ENCODE measurements around the gene GARIN5A.
A peak's percentile ranks its signal among the peaks of the same experiment; 100 is the strongest.

Gene GARIN5A

DNA sequence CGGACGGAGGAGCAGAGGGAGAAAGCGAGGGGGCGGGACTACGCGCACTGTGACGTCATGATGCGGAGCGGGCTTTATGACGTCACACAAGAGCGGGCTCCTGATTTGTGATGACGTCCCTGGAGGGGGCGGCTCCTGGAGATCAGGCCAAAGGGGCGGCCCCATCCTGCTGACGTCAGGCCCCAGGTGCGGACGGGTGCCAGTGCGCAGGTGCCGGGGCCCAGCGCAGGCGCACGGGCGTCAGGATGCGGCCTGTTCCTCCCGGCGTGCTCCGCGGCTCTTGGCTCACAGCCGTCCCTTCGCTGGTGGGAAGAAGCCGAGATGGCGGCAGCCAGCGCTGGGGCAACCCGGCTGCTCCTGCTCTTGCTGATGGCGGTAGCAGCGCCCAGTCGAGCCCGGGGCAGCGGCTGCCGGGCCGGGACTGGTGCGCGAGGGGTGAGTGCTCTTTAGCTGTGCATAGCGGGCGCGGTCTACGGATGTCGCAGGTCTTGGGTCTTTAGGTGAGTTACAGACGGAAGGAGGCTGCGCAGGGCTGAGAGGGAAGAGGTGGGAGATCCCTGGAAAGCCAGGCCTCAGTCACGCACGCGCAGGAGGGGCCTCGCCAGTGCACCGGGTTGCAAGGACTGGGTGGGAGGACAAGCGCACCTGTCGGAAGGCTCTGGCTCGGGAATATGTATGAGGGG is at the start of gene GARIN5A, which contains the start of gene EMC10:
TSS of gene GARIN5A (minus strand) at position 625 of the 683 bp plus-strand sequence. CDS start at position 165, 460 bp downstream.
TSS of gene EMC10 (plus strand) at position 284 of the 683 bp plus-strand sequence. CDS start at position 322, 38 bp downstream.
- peak; percentile 71 to 89 (median 76) for DNase-seq

DNA sequence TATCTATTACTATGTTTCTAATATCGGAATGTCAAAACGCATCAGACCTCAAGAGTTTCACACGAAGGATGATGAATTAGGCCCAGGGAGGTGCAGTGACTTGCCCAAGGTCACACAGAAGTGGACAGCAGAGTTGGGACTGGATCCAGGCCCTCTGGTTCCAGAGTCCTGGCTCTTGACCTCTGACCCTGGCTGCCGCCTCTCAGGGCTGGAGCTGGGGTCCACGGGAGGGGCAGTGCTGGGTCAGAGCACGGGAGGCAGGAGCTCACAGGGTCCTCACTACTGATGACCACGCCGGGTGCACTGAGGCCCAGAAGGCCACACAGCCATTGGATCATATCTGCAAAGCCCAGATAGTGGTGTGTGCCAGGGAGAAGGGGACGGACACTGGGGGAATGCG is 46.2 kb upstream of the GARIN5A start:
- no peak for DNase-seq

DNA sequence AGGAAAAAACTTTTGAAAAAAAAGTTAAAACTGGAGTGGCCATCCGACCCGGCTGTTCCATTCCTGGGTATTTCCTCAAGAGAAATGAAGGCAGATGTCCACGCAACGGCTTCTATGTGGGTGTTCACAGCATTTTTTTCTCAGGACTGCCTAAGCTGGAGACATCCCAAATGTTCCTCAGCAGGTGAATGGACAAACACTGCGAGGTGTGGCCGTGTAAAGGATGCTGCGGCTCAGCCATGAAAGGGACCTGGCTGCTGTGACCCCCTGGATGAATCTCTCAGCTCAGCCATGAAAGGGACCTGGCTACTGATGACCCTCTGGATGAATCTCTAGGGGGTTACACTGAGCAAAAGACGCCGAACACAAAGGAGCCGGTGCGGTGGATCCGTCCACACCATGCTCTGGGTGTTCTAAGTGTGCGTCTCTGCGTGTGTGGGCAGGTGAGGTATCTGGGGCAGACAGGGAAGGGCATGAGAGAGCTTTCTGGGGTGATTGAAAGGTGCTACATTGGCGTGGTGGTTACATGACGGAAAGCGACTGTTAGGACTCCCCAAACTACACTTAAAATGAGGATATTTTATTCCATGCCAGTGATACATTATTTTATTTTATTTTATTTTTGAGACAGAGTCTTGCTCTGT is 44.3 kb upstream of the GARIN5A start:
- DNase-seq: no peak

DNA sequence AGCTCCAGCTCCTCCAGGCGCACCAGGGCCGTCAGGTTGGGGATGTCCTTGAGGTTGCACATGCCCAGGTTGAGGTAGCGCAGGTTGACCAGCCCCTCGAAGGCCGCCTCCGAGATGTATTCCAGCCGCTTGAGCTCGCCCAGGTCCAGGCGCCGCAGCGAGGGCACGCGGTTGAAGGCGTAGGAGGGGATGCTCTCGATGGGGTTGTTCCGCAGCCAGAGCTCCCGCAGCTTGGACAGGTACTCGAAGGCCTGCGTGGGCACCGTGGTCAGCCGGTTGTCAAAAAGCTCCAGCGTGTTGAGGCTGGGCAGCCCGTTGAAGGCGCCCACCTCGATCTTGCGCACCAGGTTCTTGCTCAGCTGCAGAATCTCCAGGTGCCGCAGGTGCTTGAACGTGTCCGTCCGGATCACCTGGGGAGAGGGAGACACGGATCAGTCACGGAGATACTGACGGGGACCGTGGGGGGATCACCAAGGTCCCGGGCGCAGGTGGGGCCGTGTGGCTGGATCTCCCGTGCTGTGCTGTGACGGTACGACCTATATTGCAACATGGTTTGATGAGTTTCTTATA is 42.4 kb upstream of the GARIN5A start:
- DNase-seq: no peak

DNA sequence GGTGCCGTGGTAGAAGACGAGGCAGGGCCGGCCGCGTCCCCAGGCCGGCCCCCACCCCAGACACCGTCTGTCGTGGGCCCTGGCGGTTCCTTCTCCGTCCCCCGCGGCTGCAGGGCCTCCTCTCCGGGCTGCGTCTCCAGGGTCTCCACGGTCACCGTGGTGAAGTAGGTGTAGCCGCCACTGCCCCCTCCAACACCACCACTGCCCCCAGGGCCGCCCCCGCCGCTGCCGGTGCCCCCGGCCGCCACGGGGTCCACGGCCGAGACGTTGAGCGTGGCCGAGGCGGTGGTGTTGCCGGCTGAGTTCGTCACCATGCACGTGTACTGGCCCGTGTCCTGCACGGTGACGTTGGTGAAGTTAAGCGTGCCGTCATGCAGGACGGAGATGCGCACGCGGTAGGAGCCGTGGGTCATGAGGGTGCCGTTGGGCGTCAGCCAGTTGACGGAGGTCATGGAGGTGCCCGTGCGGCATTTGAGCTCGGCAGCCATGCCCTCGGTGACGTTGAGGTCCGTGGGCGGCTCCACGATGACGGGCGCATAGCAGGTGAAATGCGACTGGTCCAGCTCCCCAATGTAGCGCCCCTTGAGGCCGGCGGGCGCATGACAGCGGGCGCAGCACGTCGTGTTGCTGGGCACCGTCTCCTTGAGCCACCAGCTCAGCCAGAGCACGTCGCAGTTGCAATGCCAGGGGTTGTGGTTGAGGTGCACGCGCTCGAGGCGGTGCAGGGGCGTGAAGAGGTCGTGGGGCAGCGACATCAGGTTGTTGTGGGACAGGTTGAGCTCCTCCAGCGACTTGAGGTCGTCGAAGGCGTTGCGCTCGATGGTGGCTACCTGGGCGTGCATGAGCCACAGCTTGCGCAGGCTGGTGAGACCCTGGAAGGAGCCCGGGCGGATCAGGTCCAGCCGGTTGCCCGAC is 41.7 kb upstream of the GARIN5A start:
- no peak for DNase-seq

DNA sequence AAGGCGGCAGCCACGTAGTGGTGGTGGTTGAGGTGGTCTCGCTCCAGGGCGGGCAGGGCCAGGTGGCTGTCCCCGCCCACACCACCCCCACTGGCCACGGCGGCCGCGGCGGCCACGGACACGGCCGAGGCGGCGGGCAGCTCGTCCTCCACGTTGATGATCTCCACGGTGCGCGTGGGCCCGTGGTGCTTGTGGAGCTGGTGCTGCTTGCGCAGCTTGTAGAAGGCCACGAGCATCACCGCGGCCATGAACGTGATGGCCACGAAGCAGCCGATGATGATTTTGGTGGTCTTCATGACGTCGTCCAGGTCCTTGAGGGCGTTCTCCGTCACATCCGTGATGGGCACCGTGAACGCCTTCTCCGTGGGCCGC is 41.0 kb upstream of the GARIN5A start:
- no peak for DNase-seq

DNA sequence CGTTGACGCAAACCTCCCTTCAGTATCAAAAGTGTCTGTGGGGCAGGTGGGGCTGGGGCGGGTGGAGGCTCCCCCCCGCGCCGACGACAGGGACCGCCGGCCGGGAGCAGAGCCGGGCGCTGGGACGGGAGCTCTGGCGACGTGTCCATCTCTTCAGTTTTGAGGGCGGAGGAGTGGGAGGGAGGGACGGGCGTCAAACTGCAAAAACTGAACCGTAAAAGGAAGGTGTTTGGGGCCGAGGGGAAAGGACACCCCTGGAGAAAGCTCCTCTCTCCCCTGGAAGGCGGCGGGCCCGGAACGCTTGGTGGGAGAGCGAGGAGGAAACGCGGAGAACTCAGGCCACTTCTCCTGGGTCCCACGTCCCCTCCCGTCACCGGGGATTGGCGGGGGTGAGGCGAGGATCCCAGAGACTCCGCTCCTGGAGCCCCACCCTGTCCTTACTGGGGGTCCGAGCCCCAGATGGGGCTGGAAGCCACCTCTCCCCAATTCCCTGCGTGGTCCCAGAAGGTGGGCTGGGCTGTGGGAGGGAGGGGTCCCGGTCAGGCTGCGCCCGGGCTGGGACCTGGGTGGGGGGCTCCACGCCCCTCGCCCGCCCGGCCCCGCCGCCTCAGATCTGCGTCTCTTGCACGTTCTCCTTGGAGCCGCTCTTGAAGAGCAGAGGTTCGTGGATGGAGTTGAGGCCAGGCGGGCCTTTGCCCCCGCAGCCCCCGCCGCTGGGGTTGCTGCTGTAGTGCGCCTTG is 40.5 kb upstream of the GARIN5A start:
- no peak for DNase-seq

DNA sequence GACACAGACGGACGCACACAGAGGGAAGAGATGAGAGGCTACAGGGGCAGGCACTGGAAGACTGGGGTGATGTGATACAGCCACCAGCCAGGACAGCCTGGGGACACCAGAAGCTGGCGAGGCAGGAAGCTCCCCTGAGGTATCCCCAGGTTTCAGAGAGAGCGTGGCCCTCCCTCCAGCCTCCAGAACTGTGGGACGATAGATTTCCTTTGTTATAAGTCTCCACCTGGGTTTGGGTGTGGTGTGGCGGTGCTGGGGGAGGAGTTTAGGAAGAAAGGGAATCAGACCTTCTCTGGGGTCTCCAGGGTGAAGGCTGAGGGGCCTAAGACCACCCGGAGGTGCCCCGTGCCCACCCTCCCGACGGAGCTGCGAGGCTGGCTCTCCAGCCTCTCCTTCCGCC is 39.8 kb upstream of the GARIN5A start:
- no peak for DNase-seq

DNA sequence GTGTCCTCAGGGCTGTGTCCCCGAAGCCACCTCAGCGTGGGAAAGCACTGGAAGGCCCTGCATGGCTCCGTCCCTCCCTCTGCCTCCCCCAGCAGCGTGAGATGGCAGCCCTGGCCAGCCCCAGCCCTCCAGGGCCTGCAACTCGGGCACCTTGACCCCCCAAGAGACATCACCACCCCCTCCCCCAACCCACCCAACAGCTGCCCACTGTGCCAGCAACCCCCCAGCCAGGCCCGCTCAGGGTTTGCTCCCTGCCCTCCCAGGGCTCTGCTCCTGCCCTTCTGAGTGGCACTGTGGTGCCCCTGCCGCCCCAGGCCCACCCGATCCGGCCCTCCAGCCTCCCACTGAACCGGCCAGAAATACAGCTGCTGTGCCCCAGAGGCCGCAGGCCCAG is 38.5 kb upstream of the GARIN5A start:
- no peak for DNase-seq

DNA sequence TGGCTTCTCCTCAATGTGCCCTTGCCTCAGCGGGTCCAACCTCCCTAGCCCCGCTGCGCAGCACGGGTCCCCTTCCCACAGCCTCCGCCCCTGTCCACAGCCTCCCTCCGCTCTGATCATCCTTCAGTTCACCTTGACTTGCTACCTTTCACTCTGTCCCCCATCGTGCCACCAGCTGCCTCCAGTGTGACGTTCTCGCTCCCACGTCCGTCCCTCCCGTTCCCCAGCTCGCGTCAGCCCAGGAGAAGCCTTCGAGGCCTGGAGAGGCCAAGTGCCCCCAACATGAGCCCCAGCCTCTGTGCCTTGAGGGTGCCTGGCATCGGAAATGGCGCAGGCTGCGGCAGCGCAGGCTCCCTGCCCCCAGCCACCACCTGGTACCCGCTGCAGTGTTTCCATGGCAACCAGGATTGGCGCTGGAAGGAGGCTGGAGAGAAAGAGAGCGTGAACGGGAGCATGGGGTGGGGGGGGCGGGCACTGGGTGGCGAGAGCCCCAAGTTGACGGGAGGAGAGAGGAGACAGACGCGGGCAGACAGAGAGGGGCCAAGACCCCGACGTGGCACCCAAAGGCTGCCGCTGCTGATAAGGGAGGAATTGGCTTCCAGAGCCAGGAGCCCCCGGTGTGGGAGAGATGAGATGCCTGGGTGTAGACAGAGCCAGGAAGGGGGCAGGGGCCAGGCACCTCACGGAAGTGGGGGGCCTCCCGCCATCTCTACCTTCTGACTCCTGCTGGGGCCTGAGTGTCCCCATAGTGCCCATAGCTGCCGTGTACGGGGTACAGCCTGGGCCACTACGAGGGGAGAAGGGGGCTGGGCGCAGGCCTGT is 37.9 kb upstream of the GARIN5A start:
- peak; percentile 5 to 95 (median 88) for DNase-seq

DNA sequence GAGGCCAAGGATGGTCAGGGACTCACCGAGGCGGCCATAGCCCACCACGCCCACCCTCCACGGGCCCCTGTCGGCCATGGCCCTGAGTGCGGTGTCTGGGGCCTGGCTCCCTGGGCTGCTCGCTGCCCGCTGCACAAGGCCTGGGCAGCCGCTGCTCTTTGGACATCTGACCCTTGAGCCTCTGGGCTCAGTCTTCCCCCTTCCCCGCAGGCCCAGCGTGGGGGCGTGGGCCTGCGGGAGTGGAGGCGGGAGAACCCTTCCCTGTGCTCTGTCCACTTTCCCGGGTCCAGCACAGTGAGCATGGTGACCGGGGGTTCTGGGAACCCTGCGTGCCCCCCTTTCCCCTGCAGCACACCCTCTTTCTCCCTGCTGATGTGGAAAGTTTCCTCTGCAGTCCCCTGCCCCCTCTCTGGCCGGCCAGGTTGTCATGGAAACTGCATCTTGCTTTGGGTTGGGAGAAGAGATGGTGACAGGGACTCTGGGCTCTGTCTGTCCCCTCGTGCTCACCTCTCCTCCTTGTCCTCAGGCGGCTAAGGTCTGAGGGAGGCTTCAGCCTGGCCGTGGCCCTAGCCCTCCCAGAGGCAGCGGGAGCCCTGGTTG is 37.2 kb upstream of the GARIN5A start, which contains the start of gene ASPDH:
TSS of gene ASPDH (minus strand) at position 168 of the 600 bp plus-strand sequence. CDS start at position 78, 90 bp downstream.
- DNase-seq: peak in 1 of 3 experiments; percentile 36

DNA sequence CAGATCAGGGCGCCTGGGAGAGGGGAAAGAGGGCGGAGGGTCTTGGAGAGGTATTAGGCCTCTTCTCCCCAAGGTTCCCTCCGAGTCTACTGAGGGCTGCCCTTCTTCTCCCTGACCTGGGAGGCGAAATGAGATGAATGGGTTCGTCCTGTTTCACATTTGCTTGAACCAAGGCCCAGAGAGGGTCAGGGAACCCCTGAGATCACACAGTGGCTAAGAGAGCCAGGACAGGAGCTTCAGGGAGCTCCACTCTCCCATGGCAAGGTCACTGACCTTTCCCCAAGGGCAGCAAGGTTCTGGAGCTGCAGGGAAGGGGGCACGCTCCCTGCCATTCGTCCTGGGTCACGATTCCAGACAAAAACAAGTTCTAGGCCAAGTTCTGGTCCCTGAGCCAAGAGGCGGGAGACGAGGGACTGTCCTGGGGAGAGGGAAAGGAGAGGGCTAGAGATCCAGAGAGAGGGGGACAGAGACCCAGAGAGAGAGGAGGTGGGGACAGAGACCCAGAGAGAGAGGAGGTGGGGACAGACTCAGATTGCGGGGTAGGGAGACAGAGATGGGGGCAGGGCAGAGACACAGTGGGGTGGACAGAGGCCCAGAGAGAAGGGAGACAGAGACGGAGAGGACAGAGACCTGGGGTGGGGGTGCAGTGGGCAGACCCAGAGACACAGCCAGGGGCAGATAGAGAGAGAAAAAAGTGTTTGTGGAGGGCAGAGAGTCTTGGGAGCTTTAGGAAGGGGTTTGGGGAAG is 36.5 kb upstream of the GARIN5A start:
- DNase-seq: no peak

DNA sequence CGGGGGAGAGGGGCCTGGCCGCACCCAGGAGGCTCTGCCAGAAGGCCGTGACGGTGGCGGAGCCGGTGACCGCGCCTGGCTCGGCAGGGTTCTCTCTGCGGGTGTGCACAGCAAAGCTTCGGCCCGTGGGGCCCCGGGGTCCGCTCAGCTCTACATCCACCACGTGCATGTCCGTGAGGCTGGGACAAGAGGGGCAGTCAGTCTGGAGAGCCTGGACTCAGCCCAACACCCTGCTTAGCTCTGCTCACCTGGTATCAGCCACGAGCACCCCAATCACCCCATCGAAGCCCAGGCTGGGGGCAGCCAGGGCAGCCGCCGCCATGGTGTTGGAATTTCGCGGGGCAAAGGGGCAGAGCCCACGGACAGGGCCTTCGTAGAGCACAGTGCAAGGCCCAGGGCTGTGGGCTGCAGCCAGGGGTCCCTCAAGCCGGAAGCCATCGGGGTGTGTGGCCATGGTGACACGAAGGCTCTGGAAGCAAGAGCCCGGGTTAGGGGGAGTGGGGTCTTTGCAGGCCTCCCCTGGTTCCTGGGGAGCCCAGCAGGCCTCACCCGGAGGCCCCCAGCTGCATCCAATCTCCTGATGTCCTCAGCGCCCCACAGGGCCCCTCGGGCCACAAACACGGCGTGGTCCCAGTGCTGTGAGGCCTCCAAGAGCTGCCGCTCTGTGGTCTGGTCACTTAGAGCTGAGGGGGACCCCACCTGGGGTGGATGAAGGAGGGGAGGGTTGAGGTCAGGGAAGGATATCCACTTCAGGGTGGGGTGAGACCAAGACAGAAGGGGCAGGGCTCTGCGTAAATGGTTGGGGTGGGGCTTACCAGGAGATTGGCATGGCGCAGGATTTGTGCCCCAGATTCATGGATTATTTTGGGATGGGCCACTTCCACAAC is 35.7 kb upstream of the GARIN5A start:
- no peak for DNase-seq

DNA sequence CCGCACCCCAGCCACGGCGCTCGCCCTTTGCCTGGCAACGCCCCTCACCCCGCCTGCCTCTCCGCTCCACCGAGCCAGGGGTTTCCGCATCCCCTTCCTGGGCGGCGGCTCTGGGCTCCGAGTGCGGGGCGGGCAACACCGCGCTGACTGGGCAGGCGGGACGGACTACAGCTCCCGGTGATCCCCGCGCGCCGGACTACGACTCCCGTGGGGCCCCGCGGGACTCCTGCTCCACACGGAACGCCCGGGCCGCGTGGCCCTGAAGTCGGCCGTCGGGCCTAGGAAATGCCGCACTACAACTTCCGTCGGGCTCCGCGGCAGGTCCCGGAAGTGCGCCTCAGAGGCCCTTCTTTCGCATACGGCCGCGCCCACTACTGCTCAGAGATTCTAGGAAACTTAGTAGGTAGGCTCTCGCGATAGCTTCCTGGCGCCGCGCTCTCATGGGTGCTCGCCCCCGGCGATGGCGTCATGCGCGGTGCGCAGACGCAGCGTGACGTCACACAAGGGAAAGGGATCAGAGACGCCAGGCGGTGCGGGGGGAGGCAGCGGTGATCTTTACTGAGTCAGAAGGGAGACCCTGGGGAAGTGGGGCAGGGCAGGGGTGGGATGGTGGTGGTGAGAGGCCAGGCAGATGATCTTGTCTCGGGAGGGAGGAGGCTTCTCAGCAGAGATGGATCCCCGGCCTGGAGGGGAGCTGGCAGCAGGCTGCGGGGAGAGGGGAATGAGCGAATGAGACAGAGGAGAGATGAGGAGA is 34.6 kb upstream of the GARIN5A start, which contains the start of gene JOSD2:
TSS of gene JOSD2 (minus strand) at position 123 of the 754 bp plus-strand sequence. CDS start 760 bp downstream, outside the sequence.
- peak; percentile 99 for DNase-seq

DNA sequence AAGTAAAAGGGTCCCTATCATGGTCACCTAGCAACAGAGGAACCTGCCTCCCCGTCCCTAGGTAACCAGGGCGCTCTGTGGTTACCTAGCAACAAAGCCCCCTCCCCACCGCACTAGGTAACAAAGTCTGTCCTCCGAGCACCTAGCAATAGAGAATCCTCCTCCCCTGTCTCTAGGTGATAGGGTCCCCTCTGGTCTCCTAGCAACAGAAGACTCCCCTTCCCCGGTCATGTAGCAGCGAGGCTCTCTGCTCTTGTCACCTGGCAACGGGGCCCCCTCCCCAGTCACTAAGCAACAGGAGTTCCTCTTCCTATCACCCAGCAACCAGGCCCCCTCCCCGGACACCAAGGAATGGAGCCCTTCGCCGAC is 34.0 kb upstream of the GARIN5A start:
- peak in 2 of 3 experiments; percentile 99 for DNase-seq

DNA sequence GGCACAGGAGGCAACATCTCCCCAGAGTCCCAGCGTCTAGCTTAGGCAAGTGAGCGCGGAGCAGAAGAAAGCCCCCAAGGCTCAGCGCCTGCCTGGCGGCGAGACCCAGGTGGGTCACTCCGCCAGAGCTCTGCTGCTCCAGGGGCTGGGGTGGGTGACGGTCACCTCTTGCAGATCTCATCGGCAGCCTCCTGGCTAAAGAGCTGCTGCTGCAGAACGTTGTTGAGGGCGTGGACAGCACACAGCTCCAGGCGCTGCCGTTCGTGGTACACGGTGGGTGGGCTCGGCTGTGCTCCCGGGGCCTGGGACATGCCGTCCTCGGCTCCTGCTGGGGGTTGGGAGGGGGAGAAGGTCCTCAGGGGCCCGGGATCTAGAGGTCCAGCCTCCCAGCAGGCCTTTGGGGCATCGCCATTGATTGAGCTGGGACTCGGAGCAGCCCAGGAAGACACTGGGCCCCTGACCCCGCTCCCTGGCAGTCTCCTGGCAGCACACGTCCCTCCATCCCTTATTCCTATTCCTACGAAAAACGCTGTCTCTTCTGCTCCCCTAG is 33.5 kb upstream of the GARIN5A start:
- peak in 1 of 3 experiments; percentile 82 for DNase-seq

DNA sequence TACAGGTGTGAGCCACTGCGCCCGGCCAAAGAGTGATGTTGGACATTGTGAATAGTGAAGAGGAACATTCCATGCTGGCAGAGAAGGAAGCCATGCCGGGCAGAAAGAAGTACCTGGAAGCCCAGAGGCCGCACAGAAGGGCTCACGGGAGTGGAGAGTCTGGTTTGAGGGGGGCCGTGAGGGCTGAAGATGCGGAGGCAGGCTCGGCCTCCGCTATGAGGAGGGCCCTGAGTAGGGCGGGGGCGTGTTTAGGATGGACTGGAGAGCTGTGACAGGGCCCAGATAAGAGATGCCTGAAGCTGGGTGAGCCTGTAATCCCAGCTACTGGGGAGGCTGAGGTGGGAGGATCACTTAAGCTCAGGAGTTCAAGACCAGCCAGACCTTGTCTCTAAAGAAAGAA is 32.7 kb upstream of the GARIN5A start:
- no peak for DNase-seq

DNA sequence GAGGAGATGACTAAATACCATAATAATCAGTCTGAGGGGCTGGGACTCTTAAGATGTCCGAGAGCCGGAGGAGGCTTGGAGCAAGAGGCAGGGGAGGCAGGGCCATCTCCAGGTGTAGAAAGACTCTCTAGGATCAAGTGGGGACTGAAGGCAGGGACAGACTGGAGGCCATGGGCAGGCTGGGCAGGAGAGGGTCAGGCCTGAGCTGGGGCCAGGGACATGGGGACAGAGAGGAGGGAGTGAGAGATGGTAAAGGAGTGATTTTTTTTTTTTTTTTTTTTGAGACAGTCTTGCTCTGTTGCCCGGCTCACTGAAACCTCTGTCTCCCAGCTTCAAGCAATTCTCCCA is 32.2 kb upstream of the GARIN5A start:
- DNase-seq: no peak
